GM12891 (cell line): ENCODE measurements around the gene MYLK.

ENCODE experiments used
- POLR2A ChIP-seq: IDR thresholded peaks from 2 replicates; pipeline ENCODE4 v1.6.1; 2011; ENCODE audit warnings: low read depth, low read length, control low read depth
- POLR2AphosphoS5 ChIP-seq: IDR thresholded peaks from 2 replicates; pipeline ENCODE4 v1.6.1; 2011; ENCODE audit warnings: low read depth, low read length, control low read depth
- TAF1 ChIP-seq: IDR thresholded peaks from 2 replicates; pipeline ENCODE4 v1.6.1; 2011; ENCODE audit warnings: low read depth, low read length, control low read depth

DNA sequence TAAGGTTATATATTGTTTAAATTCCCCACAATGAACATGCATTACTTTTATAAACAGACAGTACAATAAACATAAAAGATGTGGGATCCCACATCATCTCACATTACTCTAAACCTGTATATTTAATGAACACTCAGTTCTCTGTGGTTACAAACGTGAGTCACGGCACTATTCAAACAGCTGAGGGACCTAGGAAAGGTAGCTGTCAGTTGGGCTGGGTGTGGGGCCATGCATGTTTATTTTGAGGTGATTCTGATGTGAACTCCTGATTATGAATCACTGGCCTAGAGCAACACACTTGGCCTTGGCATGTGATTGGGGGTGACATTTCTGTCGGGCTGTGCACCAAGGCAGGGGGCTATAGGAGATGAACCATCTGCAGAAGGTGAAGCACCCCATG, 151.7 kb downstream of the MYLK start:
- TF ChIP-seq TAF1 (no peak), POLR2A (no peak), POLR2AphosphoS5 (no peak)
